Karpas-422 (cell line): ENCODE results near the gene CFAP210. TPM values are rescaled to one million over a fixed set of nuclear protein-coding genes. Genes with fewer than 3 reads are reported as not detected.

Source experiments
- DNase-seq: peaks from one replicate; pipeline ENCODE4 v3.0.0-alpha.2; 2015
- H2AFZ ChIP-seq: fragments of 200-600 bp; sonication (generic); 2 replicates; pipeline ENCODE4 v1.6.1; 2014; ENCODE audit warnings: antibody characterized with exemption, low read length, mixed read lengths
- H3K27ac ChIP-seq: fragments of 200-600 bp; sonication (generic); 2 replicates; pipeline ENCODE4 v1.5.1; 2014; ENCODE audit warnings: mild to moderate bottlenecking, low read length, moderate library complexity
- H3K27me3 ChIP-seq: fragments of 200-600 bp; sonication (generic); 2 replicates; pipeline ENCODE4 v1.6.1; 2014; ENCODE audit warnings: low read length, mixed read lengths
- H3K36me3 ChIP-seq: fragments of 200-600 bp; sonication (generic); 2 replicates; pipeline ENCODE4 v1.6.1; 2014; ENCODE audit warnings: low read length, mixed read lengths; ENCODE audit not compliant: insufficient read depth
- H3K4me1 ChIP-seq: fragments of 200-600 bp; sonication (generic); 2 replicates; pipeline ENCODE4 v1.6.1; 2014; ENCODE audit warnings: mild to moderate bottlenecking, low read length, mixed read lengths
- H3K4me2 ChIP-seq: fragments of 200-600 bp; sonication (generic); 2 replicates; pipeline ENCODE4 v1.6.1; 2014; ENCODE audit warnings: low read length, low read depth, mild to moderate bottlenecking; ENCODE audit not compliant: poor library complexity, severe bottlenecking
- H3K4me3 ChIP-seq: fragments of 200-600 bp; sonication (generic); 2 replicates; pipeline ENCODE4 v1.5.1; 2014; ENCODE audit warnings: mild to moderate bottlenecking, antibody characterized with exemption, low read length, mixed read lengths
- H3K79me2 ChIP-seq: fragments of 200-600 bp; sonication (generic); 2 replicates; pipeline ENCODE4 v1.6.1; 2014; ENCODE audit warnings: mild to moderate bottlenecking, low read length, mixed read lengths
- H3K9ac ChIP-seq: fragments of 200-600 bp; sonication (generic); 2 replicates; pipeline ENCODE4 v1.6.0; 2014; ENCODE audit warnings: low read length
- H3K9me2 ChIP-seq: fragments of 200-600 bp; sonication (generic), shearing (Covaris generic); replicated peaks from 2 replicates; pipeline ENCODE4 v1.6.0; 2014; ENCODE audit warnings: mild to moderate bottlenecking, low read length, moderate library complexity; ENCODE audit not compliant: insufficient read depth
- H3K9me3 ChIP-seq: fragments of 300-700, 200-600 bp; sonication (generic); 2 replicates; pipeline ENCODE4 v1.6.1; 2014; ENCODE audit warnings: low read length, mixed read lengths
- H4K20me1 ChIP-seq: fragments of 200-600 bp; sonication (generic); 2 replicates; pipeline ENCODE4 v1.6.1; 2014; ENCODE audit warnings: mild to moderate bottlenecking, antibody characterized with exemption, low read length, low read depth; ENCODE audit not compliant: insufficient read depth
- total RNA-seq: library from RNA; depleted of rRNA; stranded (reverse); fragments of >200 nt; shearing (Covaris generic); gene quantifications from 2 replicates; pipeline ENCODE4 v1.2.3, GENCODE V29; 2014; ENCODE audit warnings: low replicate concordance

The CFAP210 gene
- total RNA-seq, 1 experiment from 2014 or later = 0.07 TPM

GRCh38 chr2:169664978-169665930 lies 29.0 kb downstream of the CFAP210 start:
- no peak for DNase-seq
- no peak overlapping the region for H3K9ac ChIP-seq
- H3K9me2 ChIP-seq = no peaks in the 10 kb centered on the region
- H3K4me1 ChIP-seq = 0 out of 2 replicates have a peak, but pooled peaks cover 3% of the 10 kb centered on the region
- H4K20me1 ChIP-seq = no peaks in the 10 kb centered on the region
- no peaks in the 10 kb centered on the region for H3K79me2 ChIP-seq
- H3K27me3 ChIP-seq = no peaks in the 10 kb centered on the region
- H3K4me2 ChIP-seq = no peak overlapping the region
- no peak overlapping the region for H3K27ac ChIP-seq
- no peak overlapping the region for H2AFZ ChIP-seq
- no peaks in the 10 kb centered on the region for H3K9me3 ChIP-seq
- H3K4me3 ChIP-seq = no peak overlapping the region
- no peaks in the 10 kb centered on the region for H3K36me3 ChIP-seq

DNA sequence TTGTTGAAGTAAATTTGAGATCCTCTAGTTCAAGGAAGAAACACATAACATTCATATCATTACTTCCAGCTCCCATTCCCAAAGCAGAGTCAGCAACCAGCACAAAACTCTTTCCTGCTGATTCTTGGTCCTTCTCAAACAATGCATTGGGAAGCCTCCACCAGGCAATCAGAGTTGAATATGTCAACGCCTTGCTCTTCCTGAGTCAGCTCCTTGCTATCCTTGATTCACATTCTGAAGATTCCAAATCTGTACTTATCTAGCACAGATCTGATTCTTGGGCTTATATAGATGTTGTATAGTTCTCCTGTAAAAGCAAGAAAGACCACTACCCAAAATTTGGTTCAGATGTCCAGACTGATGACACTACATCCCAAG lies 29.6 kb downstream of the CFAP210 start:
- Histone ChIP-seq H3K27ac (no peak overlapping the region), H2AFZ (no peak overlapping the region), H3K4me1 (peaks cover 5% of the 10 kb centered on the region), H3K79me2 (no peaks in the 10 kb centered on the region), H4K20me1 (no peaks in the 10 kb centered on the region), H3K9me2 (no peaks in the 10 kb centered on the region), H3K9me3 (no peaks in the 10 kb centered on the region), H3K9ac (no peak overlapping the region), H3K36me3 (no peaks in the 10 kb centered on the region), H3K4me2 (no peak overlapping the region), H3K4me3 (no peak overlapping the region), H3K27me3 (no peaks in the 10 kb centered on the region)
- DNase-seq = no peak

- no peak overlapping the region for H2AFZ ChIP-seq
- H3K4me2 ChIP-seq = no peak overlapping the region
- H4K20me1 ChIP-seq = no peaks in the 10 kb centered on the region
Measured at GRCh38 chr2:169663247-169663646, 31.0 kb downstream of the CFAP210 start.

DNA sequence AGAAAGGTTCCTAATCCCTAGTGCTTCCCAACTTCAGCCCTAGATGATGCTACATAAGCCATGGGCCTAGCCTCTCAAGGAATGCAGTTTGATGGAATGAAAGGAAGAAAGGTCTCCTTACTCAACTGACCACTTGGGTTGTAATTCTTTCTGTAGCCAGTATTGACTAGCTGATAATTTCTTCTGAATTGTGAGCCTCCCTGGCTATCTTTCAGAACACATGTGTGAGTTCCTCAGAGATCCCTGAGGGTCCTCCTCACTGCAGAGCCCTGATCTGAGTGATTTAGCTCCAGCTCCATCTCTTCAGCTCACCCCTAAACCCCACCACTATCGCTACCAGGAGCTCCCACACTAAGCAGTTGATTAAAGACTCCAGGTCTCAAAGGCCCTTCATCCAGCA lies 31.5 kb downstream of the CFAP210 start:
- Histone ChIP-seq H3K4me2 (no peak overlapping the region), H3K36me3 (no peaks in the 10 kb centered on the region), H3K9me2 (no peaks in the 10 kb centered on the region), H3K27ac (no peak overlapping the region), H3K79me2 (no peaks in the 10 kb centered on the region), H2AFZ (no peak overlapping the region), H3K9ac (no peak overlapping the region), H3K27me3 (no peaks in the 10 kb centered on the region), H3K9me3 (no peaks in the 10 kb centered on the region), H3K4me1 (peaks cover 11% of the 10 kb centered on the region), H3K4me3 (no peak overlapping the region), H4K20me1 (no peaks in the 10 kb centered on the region)
- DNase-seq = no peak

More at GRCh38 chr2:169663247-169663646, 31.0 kb downstream of the CFAP210 start:
- H3K36me3 ChIP-seq = no peaks in the 10 kb centered on the region
- no peaks in the 10 kb centered on the region for H3K27me3 ChIP-seq
- DNase-seq = no peak
- H3K9me3 ChIP-seq = no peaks in the 10 kb centered on the region
- H3K4me3 ChIP-seq = no peak overlapping the region
- no peaks in the 10 kb centered on the region for H3K9me2 ChIP-seq
- H3K27ac ChIP-seq = no peak overlapping the region
- H3K4me1 ChIP-seq = peaks cover 11% of the 10 kb centered on the region
- H3K9ac ChIP-seq = no peak overlapping the region
- no peaks in the 10 kb centered on the region for H3K79me2 ChIP-seq

GRCh38 chr2:169661265-169661664 lies 32.9 kb downstream of the CFAP210 start:
- Histone ChIP-seq H3K9me3 (no peaks in the 10 kb centered on the region), H3K27ac (no peak overlapping the region), H3K4me1 (peaks cover 11% of the 10 kb centered on the region), H3K36me3 (no peaks in the 10 kb centered on the region), H4K20me1 (no peaks in the 10 kb centered on the region), H3K9me2 (no peaks in the 10 kb centered on the region), H3K9ac (no peak overlapping the region), H3K79me2 (no peaks in the 10 kb centered on the region), H3K4me2 (no peak overlapping the region), H3K27me3 (no peaks in the 10 kb centered on the region), H2AFZ (no peak overlapping the region), H3K4me3 (no peak overlapping the region)
- DNase-seq = no peak

- Histone ChIP-seq H3K36me3 (no peaks in the 10 kb centered on the region), H2AFZ (no peak overlapping the region), H3K9me3 (no peaks in the 10 kb centered on the region), H3K27ac (no peak overlapping the region), H3K9me2 (no peaks in the 10 kb centered on the region), H3K27me3 (no peaks in the 10 kb centered on the region), H3K4me3 (no peak overlapping the region), H4K20me1 (no peaks in the 10 kb centered on the region), H3K79me2 (no peaks in the 10 kb centered on the region), H3K4me2 (no peak overlapping the region), H3K9ac (no peak overlapping the region), H3K4me1 (peaks cover 11% of the 10 kb centered on the region)
- peak; percentile 61 for DNase-seq
Measured at GRCh38 chr2:169659320-169659719, 34.9 kb downstream of the CFAP210 start.

GRCh38 chr2:169658877-169659276 lies 35.3 kb downstream of the CFAP210 start:
- no peaks in the 10 kb centered on the region for H3K9me2 ChIP-seq
- no peak overlapping the region for H3K27ac ChIP-seq

GRCh38 chr2:169656164-169656563 lies 38.0 kb downstream of the CFAP210 start:
- H2AFZ ChIP-seq = no peak overlapping the region
- no peaks in the 10 kb centered on the region for H3K79me2 ChIP-seq
- H4K20me1 ChIP-seq = no peaks in the 10 kb centered on the region
- H3K9me3 ChIP-seq = no peaks in the 10 kb centered on the region
- no peaks in the 10 kb centered on the region for H3K36me3 ChIP-seq
- H3K27ac ChIP-seq = no peak overlapping the region
- peak overlapping the region; percentile 19 for H3K4me2 ChIP-seq
- H3K27me3 ChIP-seq = no peaks in the 10 kb centered on the region
- no peak for DNase-seq
- no peak overlapping the region for H3K9ac ChIP-seq
- peaks cover 7% of the 10 kb centered on the region for H3K4me1 ChIP-seq
- H3K4me3 ChIP-seq = no peak overlapping the region
- H3K9me2 ChIP-seq = no peaks in the 10 kb centered on the region

More at GRCh38 chr2:169658877-169659276, 35.3 kb downstream of the CFAP210 start:
- no peak overlapping the region for H3K4me2 ChIP-seq
- H3K9ac ChIP-seq = no peak overlapping the region
- no peaks in the 10 kb centered on the region for H4K20me1 ChIP-seq
- no peak overlapping the region for H2AFZ ChIP-seq
- H3K9me3 ChIP-seq = no peaks in the 10 kb centered on the region
- no peaks in the 10 kb centered on the region for H3K79me2 ChIP-seq
- DNase-seq = no peak
- H3K4me1 ChIP-seq = peaks cover 11% of the 10 kb centered on the region
- H3K4me3 ChIP-seq = no peak overlapping the region
- no peaks in the 10 kb centered on the region for H3K27me3 ChIP-seq
- H3K36me3 ChIP-seq = no peaks in the 10 kb centered on the region
